ENCODE results near the gene ACTN2.

ACTN2 gene

DNA sequence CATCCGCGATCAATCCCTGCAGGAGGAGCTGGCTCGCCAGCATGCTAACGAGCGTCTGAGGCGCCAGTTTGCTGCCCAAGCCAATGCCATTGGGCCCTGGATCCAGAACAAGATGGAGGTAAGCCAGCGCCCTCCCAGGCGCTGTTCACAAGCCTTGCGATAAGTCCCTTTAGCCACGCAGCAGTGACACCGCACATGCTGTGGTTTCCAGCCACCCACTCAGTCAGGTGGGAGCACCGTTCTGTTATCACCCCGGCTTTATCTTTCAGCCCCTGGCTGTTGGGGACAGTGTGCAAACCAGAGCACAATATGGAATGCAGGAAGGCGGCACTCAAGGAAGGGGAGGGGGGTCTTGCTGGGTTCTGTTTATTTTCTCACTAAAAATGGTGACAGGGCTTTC, 67.7 kb downstream of the ACTN2 start:
- ATAC-seq = no peak
- TF ChIP-seq TOX (CRISPR knock-in tag; IDR thresholded peaks at IDR 0.05; ENCODE audit: borderline replicate concordance) = no peak
- no peak for TF ChIP-seq TCF4 (CRISPR knock-in tag; IDR thresholded peaks at IDR 0.05; ENCODE audit: borderline replicate concordance)
- TF ChIP-seq BACH2 (CRISPR knock-in tag; IDR thresholded peaks at IDR 0.05; ENCODE audit: borderline replicate concordance) = no peak
- TF ChIP-seq CREB5 (CRISPR knock-in tag; IDR thresholded peaks at IDR 0.05; ENCODE audit: low read depth) = no peak
- no peak for TF ChIP-seq CSDC2 (CRISPR knock-in tag; IDR thresholded peaks at IDR 0.05)
- no peak for TF ChIP-seq SNAI2 (CRISPR knock-in tag; IDR thresholded peaks at IDR 0.05)
- TF ChIP-seq, protein P1, sequence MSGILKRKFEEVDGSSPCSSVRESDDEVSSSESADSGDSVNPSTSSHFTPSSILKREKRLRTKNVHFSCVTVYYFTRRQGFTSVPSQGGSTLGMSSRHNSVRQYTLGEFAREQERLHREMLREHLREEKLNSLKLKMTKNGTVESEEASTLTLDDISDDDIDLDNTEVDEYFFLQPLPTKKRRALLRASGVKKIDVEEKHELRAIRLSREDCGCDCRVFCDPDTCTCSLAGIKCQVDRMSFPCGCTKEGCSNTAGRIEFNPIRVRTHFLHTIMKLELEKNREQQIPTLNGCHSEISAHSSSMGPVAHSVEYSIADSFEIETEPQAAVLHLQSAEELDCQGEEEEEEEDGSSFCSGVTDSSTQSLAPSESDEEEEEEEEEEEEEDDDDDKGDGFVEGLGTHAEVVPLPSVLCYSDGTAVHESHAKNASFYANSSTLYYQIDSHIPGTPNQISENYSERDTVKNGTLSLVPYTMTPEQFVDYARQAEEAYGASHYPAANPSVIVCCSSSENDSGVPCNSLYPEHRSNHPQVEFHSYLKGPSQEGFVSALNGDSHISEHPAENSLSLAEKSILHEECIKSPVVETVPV (CRISPR knock-in tag; IDR thresholded peaks at IDR 0.05) = no peak
- no peak for TF ChIP-seq ESRRG (CRISPR knock-in tag; IDR thresholded peaks at IDR 0.05)
- TF ChIP-seq RARB (CRISPR knock-in tag; IDR thresholded peaks at IDR 0.05) = no peak

GRCh38 chr1:236754525-236755210, 68.4 kb downstream of the ACTN2 start:
- no peak for ATAC-seq
- TF ChIP-seq PATZ1 (CRISPR knock-in tag; IDR thresholded peaks at IDR 0.05; ENCODE audit: borderline replicate concordance) (no peak), ZNF70 (CRISPR knock-in tag; IDR thresholded peaks at IDR 0.05) (no peak), RARB (CRISPR knock-in tag; IDR thresholded peaks at IDR 0.05) (no peak)

DNA sequence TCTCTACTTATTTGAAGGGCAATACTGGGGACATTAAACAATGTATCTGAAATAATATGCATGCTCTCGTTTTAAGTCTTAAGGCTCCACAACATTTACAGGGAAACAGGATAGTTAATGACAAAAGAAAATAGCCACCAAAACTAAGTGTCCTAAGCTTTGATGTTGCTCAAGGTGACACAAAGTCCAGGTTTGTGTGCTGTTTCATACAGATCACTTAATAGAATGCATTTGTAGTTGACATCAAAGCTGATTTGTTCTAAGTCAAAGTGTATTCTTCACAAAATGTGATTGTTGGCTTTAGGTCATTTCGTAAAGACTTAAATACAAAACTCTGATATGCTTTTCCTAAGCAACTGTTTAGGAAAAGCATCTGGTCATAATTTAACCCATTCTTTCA, 71.3 kb downstream of the ACTN2 start:
- no peak for ATAC-seq
- TF ChIP-seq TOX (CRISPR knock-in tag; IDR thresholded peaks at IDR 0.05; ENCODE audit: borderline replicate concordance) (no peak), ISL1 (CRISPR knock-in tag; IDR thresholded peaks at IDR 0.05) (no peak), CREB5 (CRISPR knock-in tag; IDR thresholded peaks at IDR 0.05; ENCODE audit: low read depth) (no peak), SNAI2 (CRISPR knock-in tag; IDR thresholded peaks at IDR 0.05) (no peak), BACH2 (CRISPR knock-in tag; IDR thresholded peaks at IDR 0.05; ENCODE audit: borderline replicate concordance) (no peak), PPARA (CRISPR knock-in tag; IDR thresholded peaks at IDR 0.05; ENCODE audit: borderline replicate concordance) (no peak), ZNF70 (CRISPR knock-in tag; IDR thresholded peaks at IDR 0.05) (no peak), ARNTL (CRISPR knock-in tag; IDR thresholded peaks at IDR 0.05; ENCODE audit: borderline replicate concordance, low read depth) (no peak), GLIS3 (CRISPR knock-in tag; IDR thresholded peaks at IDR 0.05) (no peak), ZNF8 (CRISPR knock-in tag; IDR thresholded peaks at IDR 0.05) (no peak)

DNA sequence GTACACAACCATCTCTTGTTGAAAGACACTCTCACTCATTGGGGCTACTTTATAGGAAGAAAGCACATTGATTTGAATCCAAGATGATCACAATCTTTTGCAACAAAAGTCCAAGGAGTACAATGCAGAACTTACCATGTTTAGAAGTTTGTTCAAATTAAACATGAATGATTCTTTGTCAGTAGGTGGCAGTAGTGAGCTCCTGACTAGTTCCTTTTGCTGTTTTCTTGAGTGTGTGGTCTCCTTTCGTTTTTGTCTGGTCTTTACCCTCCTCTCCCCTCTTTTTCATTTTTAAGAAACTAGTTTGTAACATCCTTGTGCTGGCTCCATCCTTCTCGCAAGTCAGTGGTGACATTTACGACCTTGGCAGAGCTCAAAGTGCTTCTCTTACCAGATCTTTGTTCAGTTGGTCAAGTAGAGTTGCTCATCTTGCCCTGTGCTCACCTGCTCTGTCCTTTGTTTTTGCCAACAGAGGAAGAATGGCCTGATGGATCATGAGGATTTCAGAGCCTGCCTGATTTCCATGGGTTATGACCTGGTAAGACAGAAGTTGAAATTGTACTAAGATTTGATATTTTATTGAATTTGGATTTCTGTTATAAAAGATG, 73.1 kb downstream of the ACTN2 start:
- no peak for TF ChIP-seq ZFP30 (CRISPR knock-in tag; IDR thresholded peaks at IDR 0.05)
- no peak for TF ChIP-seq POU6F1 (CRISPR knock-in tag; IDR thresholded peaks at IDR 0.05; ENCODE audit: borderline replicate concordance, low read depth)
- no peak for TF ChIP-seq TSHZ2 (CRISPR knock-in tag; IDR thresholded peaks at IDR 0.05)
- no peak for TF ChIP-seq ZC3H10 (CRISPR knock-in tag; IDR thresholded peaks at IDR 0.05)
- no peak for TF ChIP-seq ZNF8 (CRISPR knock-in tag; IDR thresholded peaks at IDR 0.05)
- no peak for TF ChIP-seq OSR1 (CRISPR knock-in tag; IDR thresholded peaks at IDR 0.05)
- no peak for TF ChIP-seq ISL1 (CRISPR knock-in tag; IDR thresholded peaks at IDR 0.05)
- no peak for TF ChIP-seq PPARA (CRISPR knock-in tag; IDR thresholded peaks at IDR 0.05; ENCODE audit: borderline replicate concordance)
- no peak for TF ChIP-seq SNAI2 (CRISPR knock-in tag; IDR thresholded peaks at IDR 0.05)
- no peak for TF ChIP-seq BACH2 (CRISPR knock-in tag; IDR thresholded peaks at IDR 0.05; ENCODE audit: borderline replicate concordance)
- no peak for TF ChIP-seq TCF4 (CRISPR knock-in tag; IDR thresholded peaks at IDR 0.05; ENCODE audit: borderline replicate concordance)
- TF ChIP-seq ARNTL (CRISPR knock-in tag; IDR thresholded peaks at IDR 0.05; ENCODE audit: borderline replicate concordance, low read depth) = no peak
- peak; percentile 75 for ATAC-seq
